CD4-positive, alpha-beta T cell treated with Interleukin-6 at 100 ng/mL for 8 hours (primary cell): ENCODE results near the gene DNAAF3.
A peak's percentile ranks its signal among the peaks of the same experiment; 100 is the strongest.
"Not testable (repeated sequence)": the region's sequence is repeated elsewhere in the genome, so short reads cannot be mapped to it uniquely, and the experiment has no call there.

Experiments used
- DNase-seq: peaks from one replicate; pipeline ENCODE4 v3.0.0-alpha.2; 2020; ENCODE audit warnings: mixed read lengths, low spot score

Gene DNAAF3

GRCh38 chr19:55166530-55167268 is at the start of gene DNAAF3:
DNAAF3 (minus strand) TSS chr19:55166613; CDS start chr19:55166413, 200 bp downstream.
- DNase-seq = peak; percentile 16

DNA sequence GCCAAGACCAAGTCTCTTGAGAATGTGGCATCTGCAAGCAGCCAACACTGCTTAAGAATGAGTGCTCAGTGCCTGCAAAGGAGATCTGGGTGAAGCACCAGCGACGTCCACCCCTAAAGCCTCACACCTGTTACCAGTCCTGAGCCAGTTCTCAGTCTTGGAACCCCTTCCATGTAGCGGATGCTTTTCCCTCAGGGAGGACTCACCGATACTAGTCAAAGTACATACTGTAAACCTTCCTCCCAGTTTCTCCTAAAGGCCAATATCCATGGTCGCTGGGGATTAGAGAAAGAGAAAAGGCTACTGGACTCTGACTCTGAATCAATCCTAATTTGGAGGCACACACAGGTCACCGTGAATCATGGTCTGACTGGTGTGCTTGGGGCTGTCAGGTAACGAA is 47.1 kb upstream of the DNAAF3 start:
- DNase-seq = no peak

DNA sequence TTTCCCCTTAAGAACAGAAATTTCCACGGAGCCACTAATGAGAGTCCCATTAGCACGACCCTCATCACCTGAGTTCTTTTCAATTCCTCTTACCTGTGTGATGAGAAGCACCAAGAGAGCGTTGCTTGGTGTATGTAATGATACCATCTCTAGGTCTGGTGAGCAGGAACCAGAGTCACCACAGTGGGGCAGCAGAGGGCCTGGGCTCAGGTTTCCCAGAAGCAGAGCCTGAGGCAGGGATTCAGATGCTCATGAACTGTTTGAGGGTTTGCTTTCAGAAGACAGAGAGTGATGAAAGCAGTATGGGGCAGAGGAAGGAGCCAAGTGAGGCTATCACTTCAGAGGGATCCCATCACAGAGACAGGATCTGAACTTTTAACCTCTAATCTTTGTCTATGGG is 46.0 kb upstream of the DNAAF3 start:
- DNase-seq = peak; percentile 30

DNA sequence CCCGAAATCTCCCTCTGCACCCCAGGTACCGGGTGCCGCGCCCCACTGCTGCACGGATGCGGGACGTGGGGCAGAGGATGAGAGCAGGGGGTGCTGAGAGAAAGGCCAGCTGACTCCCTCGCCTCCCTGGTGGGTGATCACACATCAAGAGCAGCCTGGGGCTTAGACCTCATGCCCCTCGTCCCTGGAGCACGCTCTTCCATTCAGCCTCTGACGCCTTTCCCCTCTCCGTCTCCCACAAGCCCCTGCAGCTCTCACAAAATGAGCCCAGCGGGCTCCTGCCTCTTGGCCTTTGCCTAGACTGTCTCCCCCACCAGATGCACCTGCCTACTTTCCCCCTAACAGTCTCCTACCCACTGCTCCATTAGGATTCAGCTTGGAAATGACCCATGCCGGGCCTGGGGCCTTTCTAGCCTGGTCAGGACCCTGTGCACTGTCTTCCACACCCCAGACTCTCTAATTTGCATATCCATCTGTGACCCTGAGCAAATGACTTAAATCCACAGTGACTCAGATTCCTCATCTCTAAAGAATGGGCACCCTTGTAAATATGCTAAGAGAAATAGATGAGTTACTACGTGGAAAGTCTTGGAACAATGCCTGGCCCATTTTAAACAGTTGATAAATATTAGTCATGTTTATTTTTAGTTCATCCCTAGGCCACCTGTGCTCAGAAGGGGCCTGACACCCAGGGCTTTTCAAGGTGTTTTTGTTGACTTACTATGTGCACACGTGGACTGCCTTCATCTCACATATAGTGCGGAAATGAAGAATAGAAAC is 43.5 kb upstream of the DNAAF3 start:
- DNase-seq = no peak

DNA sequence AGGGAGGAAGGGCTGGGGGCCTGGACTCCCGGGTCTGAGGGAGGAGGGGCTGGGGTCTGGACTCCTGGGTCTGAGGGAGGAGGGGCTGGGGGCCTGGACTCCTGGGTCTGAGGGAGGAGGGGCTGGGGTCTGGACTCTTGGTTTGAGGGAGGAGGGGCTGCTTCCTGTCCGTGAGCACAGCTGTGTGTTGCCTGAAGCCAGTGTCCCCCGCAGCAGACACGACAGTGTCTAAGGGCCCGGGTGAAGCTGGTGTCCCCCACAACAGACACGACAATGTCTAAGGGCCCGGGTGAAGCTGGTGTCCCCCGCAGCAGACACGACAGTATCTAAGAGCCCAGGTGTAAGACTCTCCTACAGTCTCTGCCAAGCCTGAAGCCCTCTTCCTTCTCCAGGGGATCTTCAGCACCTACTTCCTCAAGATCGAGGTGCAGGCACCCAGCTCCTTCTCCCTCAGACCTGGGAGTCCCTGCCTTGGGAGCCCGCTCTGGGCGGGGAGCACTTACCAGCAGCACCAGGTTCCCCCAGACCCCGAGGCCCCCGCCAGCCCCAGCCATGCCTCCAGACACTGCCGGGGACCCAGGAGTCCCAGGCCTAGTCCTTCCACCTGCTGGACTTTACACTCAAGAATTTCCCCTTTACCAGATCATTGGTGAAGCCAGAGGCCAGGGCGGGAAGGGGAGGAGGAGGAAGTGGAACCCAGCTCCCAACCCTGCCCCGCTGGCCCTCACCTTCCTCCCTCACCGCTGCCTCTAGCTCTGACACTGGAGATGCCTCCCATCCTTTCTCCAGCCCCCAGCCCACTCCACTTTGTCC is 42.7 kb upstream of the DNAAF3 start, which contains the start of gene PTPRH:
PTPRH (minus strand) TSS at position 622 of the 813 bp plus-strand sequence; CDS start at position 554, 68 bp downstream.
- DNase-seq = no peak

GRCh38 chr19:55206664-55207500 is 40.5 kb upstream of the DNAAF3 start:
- no peak for DNase-seq

DNA sequence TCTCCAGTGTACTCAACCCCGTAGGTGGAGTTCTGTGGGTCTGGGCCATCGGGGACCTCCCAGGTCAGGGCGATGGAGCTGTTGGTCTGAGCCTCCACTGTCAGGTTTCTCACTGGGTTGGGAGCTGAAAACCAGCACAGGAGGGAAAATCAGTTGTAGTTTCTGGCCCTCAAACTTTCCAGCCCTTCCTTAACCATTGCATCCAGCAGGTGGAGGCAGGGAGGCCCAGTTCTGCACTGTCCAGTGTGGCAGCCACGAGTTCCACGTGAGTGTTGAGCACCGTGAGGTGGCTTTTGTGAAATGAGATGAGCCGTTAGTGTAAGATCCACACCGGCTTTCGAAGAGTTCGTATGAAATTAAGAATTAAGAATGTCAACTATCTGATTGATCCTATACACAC is 35.8 kb upstream of the DNAAF3 start:
- not testable (repeated sequence) for DNase-seq

DNA sequence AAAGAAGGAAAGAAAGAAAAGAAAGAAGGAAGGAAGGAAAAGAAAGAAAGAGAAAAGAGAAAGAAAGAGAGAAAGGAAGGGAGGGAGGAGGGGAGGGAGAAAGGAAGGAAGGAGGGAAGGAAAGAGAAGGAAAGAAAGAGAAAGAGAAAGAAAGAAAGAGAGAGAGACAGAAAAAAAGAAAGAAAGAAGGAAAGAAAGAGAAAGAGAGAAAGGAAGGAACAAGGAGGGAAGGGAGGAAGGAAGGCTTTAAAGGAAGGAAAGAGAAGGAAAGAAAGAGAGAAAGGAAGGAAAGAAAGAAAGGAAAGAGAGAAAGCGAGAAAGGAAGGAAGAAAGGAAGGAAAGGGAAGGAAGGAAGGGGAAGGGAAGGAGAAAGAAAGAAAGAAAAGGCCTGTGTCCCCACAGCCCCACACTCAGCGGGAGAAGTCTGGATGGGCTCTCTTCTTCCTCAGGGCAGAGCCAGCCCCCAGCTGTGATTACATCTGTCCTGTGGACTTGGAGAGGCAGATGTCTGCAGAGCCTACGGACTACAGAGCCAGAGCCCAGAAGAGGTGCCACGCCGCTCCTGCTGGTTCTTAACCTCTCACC is 33.3 kb upstream of the DNAAF3 start:
- no peak for DNase-seq

DNA sequence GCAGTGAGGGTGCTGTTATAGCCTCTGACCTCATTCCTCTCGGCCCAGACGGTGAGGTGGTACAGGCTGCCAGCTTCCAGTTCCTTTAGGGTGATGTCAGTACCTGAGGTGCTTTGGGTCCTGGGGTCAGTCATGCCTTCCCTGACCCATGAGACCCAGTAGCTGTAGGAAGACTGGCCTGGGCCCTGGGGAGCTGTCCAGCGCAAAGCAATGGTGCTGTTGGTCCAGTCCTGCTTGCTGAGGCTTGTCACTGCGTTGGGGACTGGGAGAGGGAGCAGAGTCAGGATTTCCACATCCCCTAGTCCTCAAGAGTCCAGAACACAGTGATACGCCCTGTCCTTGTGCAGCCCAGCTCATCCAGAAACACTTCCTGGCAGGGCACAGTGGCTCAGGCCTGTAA is 32.2 kb upstream of the DNAAF3 start:
- no peak for DNase-seq

DNA sequence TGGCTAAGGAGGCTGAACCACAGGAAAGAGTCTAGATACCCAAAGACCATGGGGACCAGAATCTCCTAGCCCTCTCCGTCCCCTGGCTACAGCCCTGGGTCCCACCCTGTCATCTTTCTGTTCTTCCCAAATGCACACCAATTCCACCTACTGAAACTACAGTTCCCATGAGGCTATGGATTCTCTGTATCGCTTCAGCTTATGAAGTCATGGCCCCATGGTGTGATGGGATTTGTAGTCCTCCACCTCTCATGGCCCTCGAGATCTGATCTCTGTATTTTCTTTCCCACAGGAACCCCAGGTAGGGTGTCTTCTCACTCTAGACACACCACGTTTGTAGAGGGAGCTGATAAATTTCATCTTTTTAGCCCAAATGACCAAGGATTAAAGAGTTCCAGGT is 31.1 kb upstream of the DNAAF3 start:
- DNase-seq = no peak

- DNase-seq = no peak
Observed at GRCh38 chr19:55196803-55197202, 30.4 kb upstream of the DNAAF3 start.

- no peak for DNase-seq
Observed at GRCh38 chr19:55193481-55193880, 27.1 kb upstream of the DNAAF3 start.

- DNase-seq = no peak
Observed at GRCh38 chr19:55189403-55189835, 23.0 kb upstream of the DNAAF3 start.

DNA sequence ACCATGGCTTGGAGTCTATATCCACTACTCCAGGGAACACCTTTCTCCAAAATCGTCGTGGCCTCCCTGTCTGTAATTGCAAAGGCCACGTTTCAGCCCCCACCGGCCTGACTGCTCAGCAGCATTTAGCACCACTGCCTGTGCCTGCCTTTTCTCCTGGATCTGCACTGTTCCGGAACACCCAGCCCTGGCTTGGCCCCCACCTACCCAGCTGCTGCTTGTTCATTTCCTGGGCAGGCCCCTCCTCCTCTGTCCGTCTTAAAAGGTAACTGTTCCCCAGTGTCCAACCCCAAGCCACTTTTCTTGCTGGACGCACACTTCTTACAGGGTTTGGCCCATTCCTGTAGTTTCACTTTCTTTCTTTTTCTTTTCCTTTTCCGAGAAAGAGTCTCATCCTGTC is 22.2 kb upstream of the DNAAF3 start:
- no peak for DNase-seq

DNA sequence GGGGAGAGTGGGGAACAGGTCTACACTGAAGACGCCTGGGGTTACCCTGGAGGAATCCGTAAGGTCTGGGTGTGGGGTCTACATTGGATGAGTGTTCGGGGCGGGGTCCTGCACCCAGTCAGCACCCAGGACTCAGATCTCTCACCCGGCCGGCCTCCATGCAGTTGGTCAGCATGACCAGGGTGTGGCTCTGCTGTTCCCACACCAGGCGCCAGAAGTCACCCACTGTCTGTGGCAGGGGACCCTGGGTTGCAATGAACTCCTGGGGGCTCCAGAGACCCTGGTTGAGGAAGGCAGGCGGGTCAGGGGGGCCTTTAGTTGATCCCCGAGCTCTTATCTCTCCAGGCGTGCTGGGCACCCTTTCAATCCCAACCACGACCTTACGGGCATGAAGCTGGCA is 19.7 kb upstream of the DNAAF3 start:
- no peak for DNase-seq

DNA sequence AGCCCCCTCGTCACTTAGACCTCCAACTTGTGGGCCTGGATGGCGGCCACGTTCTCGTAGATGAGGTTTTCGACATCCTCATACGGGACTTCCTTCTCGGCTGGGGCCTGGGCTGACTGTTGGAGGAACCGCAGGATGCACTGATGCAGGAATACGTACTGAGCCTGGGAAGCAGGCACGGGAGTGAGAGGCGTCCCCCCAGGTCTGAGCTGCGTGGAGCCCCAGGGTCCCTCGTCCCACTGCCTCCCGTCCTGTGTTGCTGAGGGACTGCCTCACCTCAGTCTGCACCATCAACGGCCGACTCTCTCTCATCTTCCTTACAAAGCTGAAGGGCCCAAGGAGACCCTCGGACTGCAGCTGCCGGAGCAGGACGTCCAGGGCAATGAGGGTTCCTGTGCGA is 15.3 kb upstream of the DNAAF3 start:
- no peak for DNase-seq

GRCh38 chr19:55179606-55180484 is 13.4 kb upstream of the DNAAF3 start, which contains the start of gene SYT5:
SYT5 (minus strand) TSS chr19:55180289; CDS start chr19:55179041, 1,248 bp downstream.
- DNase-seq = peak; percentile 30

- peak; percentile 78 for DNase-seq
Observed at GRCh38 chr19:55178781-55179599, 12.6 kb upstream of the DNAAF3 start.

- no peak for DNase-seq
Observed at GRCh38 chr19:55176076-55176475, 9.7 kb upstream of the DNAAF3 start.
